ENCODE data around the gene VSNL1. TPM values are rescaled to one million over a fixed set of nuclear protein-coding genes. Genes with fewer than 3 reads are reported as not detected.
"Not testable (repeated sequence)": the region's sequence is repeated elsewhere in the genome, so short reads cannot be mapped to it uniquely, and the experiment has no call there.

The VSNL1 gene
- total and polyA plus RNA-seq, 2 donors: 1.1 to 1.7 TPM

GRCh38 chr2:17547737-17548136, 7.2 kb downstream of the VSNL1 start:
- no peak for DNase-seq (ENCODE audit: extremely low spot score)
- Histone ChIP-seq H3K4me1 (ENCODE audit: insufficient read depth) (no peaks in the 10 kb centered on the region), H3K36me3 (ENCODE audit: insufficient read depth) (no peaks in the 10 kb centered on the region), H3K27ac (ENCODE audit: low read depth) (no peak overlapping the region), H3K4me3 (ENCODE audit: low read depth, low read length) (no peak overlapping the region)
- 77% methylated on average over 5 of the region's 5 CpGs for WGBS

- no peak overlapping the region for H3K27ac ChIP-seq (ENCODE audit: low read depth)
- H3K36me3 ChIP-seq (ENCODE audit: insufficient read depth): no peaks in the 10 kb centered on the region
- DNase-seq (ENCODE audit: extremely low spot score): no peak
- 86% methylated on average over 2 of the region's 2 CpGs for WGBS
- no peaks in the 10 kb centered on the region for H3K4me1 ChIP-seq (ENCODE audit: insufficient read depth)
- no peak overlapping the region for H3K4me3 ChIP-seq (ENCODE audit: low read depth, low read length)
Observed at GRCh38 chr2:17550907-17551306, 10.4 kb downstream of the VSNL1 start.

DNA sequence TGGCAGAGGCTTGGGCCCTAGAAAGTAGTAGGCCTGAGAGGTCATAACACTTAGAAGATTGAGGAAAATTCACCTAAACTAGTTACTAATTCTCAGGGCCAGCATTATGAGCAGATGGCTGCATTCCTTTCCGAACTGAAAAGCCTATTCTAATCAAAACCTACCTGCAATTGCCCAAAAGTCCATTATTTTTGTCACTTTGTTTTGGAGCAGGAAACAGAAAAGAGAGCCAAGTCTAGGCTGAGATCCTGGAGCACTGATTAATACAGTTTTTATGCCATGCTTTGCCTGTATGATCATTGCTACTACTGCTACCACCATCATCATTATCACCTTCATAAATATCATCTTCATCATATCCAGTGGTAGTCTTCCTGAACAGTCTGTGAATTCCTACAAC, 14.7 kb downstream of the VSNL1 start:
- Histone ChIP-seq H3K27ac (ENCODE audit: low read depth) (no peak overlapping the region), H3K4me1 (ENCODE audit: insufficient read depth) (no peaks in the 10 kb centered on the region), H3K4me3 (ENCODE audit: low read depth, low read length) (no peak overlapping the region), H3K36me3 (ENCODE audit: insufficient read depth) (no peaks in the 10 kb centered on the region)
- WGBS: 86% methylated on average over 1 of the region's 1 CpG
- DNase-seq (ENCODE audit: extremely low spot score): no peak

GRCh38 chr2:17557596-17557995, 17.1 kb downstream of the VSNL1 start:
- H3K36me3 ChIP-seq (ENCODE audit: insufficient read depth): no peaks in the 10 kb centered on the region
- no peak overlapping the region for H3K27ac ChIP-seq (ENCODE audit: low read depth)
- 50% methylated on average over 5 of the region's 5 CpGs for WGBS
- H3K4me3 ChIP-seq (ENCODE audit: low read depth, low read length): no peak overlapping the region
- no peak for DNase-seq (ENCODE audit: extremely low spot score)
- H3K4me1 ChIP-seq (ENCODE audit: insufficient read depth): no peaks in the 10 kb centered on the region

GRCh38 chr2:17558053-17558452, 17.6 kb downstream of the VSNL1 start:
- no peak for DNase-seq (ENCODE audit: extremely low spot score)
- H3K36me3 ChIP-seq (ENCODE audit: insufficient read depth): no peaks in the 10 kb centered on the region
- H3K4me3 ChIP-seq (ENCODE audit: low read depth, low read length): no peak overlapping the region
- H3K4me1 ChIP-seq (ENCODE audit: insufficient read depth): no peaks in the 10 kb centered on the region
- no peak overlapping the region for H3K27ac ChIP-seq (ENCODE audit: low read depth)

DNA sequence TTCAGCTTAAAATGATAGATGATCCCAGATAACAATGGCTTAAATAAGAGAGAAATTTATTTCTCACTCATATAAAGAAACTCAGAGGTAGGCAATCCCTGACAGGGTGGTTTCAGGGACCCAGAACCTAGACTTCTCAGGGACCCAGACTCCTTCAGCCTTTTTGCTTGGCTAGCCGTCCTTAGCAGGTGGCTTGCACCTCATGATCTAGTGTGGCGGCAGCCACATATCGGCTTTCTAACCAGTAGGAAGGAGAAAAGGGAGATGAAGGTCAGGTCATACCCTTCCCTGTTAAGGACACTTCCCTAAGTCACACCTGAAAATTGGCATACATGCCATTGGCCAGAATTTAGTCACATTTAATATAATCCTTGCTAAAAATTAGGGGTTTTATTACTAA, 18.4 kb downstream of the VSNL1 start:
- WGBS: 81% methylated on average over 3 of the region's 3 CpGs
- no peak for DNase-seq (ENCODE audit: extremely low spot score)
- no peak overlapping the region for H3K4me3 ChIP-seq (ENCODE audit: low read depth, low read length)
- no peaks in the 10 kb centered on the region for H3K36me3 ChIP-seq (ENCODE audit: insufficient read depth)
- no peaks in the 10 kb centered on the region for H3K4me1 ChIP-seq (ENCODE audit: insufficient read depth)
- H3K27ac ChIP-seq (ENCODE audit: low read depth): no peak overlapping the region

DNA sequence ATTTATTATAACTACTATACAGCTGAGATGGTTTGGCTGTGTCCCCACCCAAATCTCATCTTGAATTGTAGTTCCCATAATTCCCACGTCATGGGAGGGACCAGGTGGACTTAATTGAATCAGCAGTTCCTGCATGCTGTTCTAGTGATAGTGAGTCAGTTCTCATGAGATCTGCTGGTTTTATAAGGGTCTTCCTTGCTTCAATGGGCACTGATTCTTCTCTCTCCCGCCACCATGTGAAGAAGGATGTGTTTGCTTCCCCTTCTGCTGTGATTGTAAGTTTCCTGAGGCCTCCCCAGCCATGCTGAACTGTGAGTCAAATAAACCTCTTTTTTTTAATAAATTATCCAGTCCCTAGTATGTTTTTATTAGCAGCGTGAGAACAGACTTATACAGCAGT, 25.2 kb downstream of the VSNL1 start:
- WGBS: 87% methylated on average over 3 of the region's 3 CpGs
- DNase-seq (ENCODE audit: extremely low spot score); H3K4me1 ChIP-seq (ENCODE audit: insufficient read depth); H3K27ac ChIP-seq (ENCODE audit: low read depth); H3K4me3 ChIP-seq (ENCODE audit: low read depth, low read length); H3K36me3 ChIP-seq (ENCODE audit: insufficient read depth): not testable (repeated sequence)

GRCh38 chr2:17571681-17572080, 31.2 kb downstream of the VSNL1 start:
- Histone ChIP-seq H3K4me3 (ENCODE audit: low read depth, low read length) (no peak overlapping the region), H3K27ac (ENCODE audit: low read depth) (no peak overlapping the region), H3K4me1 (ENCODE audit: insufficient read depth) (no peaks in the 10 kb centered on the region), H3K36me3 (ENCODE audit: insufficient read depth) (no peaks in the 10 kb centered on the region)
- no peak for DNase-seq (ENCODE audit: extremely low spot score)
- WGBS: 48% methylated on average over 1 of the region's 1 CpG

DNA sequence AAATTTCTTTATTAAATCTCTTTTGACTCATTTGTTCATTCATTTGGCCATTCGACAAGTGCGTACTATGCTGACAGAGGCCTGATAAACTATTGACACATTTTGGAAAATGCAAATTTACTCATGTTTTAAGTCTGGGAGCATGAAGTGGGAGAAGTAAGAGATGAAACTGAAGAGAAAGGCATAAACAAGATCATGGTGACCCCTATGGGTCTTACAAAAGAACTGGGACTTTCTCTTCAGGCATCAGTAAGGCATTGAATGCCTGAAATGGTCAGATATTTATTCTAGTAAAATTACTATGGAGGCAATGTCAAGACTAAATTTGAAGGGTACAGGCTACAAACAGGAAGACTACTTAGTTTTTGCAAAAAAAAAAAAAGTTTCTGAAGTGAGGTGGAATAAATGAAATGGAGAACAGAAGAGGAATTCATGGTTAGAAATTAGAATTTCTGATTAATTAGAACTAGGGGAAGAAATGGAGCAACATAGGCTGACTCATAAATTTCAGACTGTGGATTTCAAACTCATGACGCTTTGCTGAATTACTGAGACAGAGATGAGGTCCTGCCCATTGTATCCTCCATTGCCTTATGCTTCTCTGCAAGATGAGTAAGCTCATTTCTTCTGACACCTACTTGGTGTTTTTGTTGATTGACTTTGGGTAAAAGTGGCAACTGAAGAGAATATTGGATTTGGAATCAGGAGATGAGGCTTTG, 32.7 kb downstream of the VSNL1 start:
- no peak for DNase-seq (ENCODE audit: extremely low spot score)
- Histone ChIP-seq H3K36me3 (ENCODE audit: insufficient read depth) (no peaks in the 10 kb centered on the region), H3K27ac (ENCODE audit: low read depth) (no peak overlapping the region), H3K4me1 (ENCODE audit: insufficient read depth) (no peaks in the 10 kb centered on the region), H3K4me3 (ENCODE audit: low read depth, low read length) (no peak overlapping the region)
- 91% methylated on average over 3 of the region's 3 CpGs for WGBS

GRCh38 chr2:17573804-17574175, 33.3 kb downstream of the VSNL1 start:
- Histone ChIP-seq H3K4me1 (ENCODE audit: insufficient read depth) (no peaks in the 10 kb centered on the region), H3K36me3 (ENCODE audit: insufficient read depth) (no peaks in the 10 kb centered on the region), H3K27ac (ENCODE audit: low read depth) (no peak overlapping the region), H3K4me3 (ENCODE audit: low read depth, low read length) (no peak overlapping the region)
- WGBS: 59% methylated on average over 3 of the region's 3 CpGs
- no peak for DNase-seq (ENCODE audit: extremely low spot score)

DNA sequence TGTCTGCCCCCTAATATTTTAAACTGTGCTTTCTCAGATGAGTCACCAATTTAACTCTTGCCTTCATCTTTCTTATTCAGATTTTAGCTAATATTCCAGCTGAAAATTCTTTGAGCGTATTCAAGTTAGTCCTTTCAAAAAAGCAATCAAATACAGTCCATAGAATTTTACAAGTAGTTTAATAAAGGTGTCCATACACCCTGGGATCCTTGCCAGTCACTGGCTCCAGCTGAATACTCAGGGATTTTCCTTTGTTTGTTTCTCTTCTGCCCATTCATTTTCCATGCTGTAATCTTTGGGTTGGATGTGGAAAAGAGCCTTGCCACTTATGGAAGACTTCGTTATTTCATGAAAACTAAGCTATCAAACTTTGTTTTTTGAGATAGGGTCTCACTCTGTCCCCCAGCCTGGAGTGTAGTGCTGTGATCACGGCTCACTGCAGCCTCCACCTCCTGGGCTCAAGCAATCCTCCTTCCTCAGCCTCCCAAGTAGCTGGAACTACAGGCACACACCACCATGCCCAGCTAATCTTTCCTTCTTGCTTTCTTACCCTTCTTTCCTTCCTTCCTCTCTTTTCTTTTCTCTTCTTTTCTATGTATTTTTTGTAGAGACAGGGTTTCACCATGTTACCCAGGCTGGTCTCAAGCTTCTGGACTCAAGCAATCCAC, 34.0 kb downstream of the VSNL1 start:
- Histone ChIP-seq H3K4me3 (ENCODE audit: low read depth, low read length) (no peak overlapping the region), H3K4me1 (ENCODE audit: insufficient read depth) (no peaks in the 10 kb centered on the region), H3K27ac (ENCODE audit: low read depth) (no peak overlapping the region), H3K36me3 (ENCODE audit: insufficient read depth) (no peaks in the 10 kb centered on the region)
- no peak for DNase-seq (ENCODE audit: extremely low spot score)
- 79% methylated on average over 3 of the region's 3 CpGs for WGBS

GRCh38 chr2:17576802-17577201, 36.3 kb downstream of the VSNL1 start:
- 85% methylated on average over 1 of the region's 1 CpG for WGBS

DNA sequence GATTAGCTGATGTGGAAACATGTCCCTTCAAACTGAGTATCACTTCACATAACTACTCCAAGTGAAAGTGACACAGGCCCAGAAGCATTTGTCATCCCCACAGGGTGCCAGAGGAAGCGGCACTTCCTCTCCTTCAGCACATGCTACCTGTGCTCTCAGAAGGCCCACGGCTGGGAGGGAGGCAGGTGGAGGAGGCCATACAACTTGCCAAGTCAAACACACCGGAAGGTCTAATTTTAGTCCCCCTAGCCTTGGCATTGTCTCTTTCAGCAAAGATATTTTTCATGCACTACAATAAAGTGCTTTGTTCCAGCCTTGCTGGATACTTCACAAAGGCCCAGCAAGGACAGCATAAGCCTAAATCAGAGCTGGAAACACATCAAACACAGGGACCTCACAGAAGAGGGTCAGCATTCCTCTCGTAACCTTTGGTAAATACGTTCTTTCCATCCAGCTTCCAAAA, 38.0 kb downstream of the VSNL1 start:
- WGBS: 71% methylated on average over 5 of the region's 5 CpGs
- no peaks in the 10 kb centered on the region for H3K36me3 ChIP-seq (ENCODE audit: insufficient read depth)
- no peak overlapping the region for H3K27ac ChIP-seq (ENCODE audit: low read depth)
- DNase-seq (ENCODE audit: extremely low spot score): no peak
- no peaks in the 10 kb centered on the region for H3K4me1 ChIP-seq (ENCODE audit: insufficient read depth)
- no peak overlapping the region for H3K4me3 ChIP-seq (ENCODE audit: low read depth, low read length)

More at GRCh38 chr2:17576802-17577201, 36.3 kb downstream of the VSNL1 start:
- no peak overlapping the region for H3K4me3 ChIP-seq (ENCODE audit: low read depth, low read length)
- no peaks in the 10 kb centered on the region for H3K36me3 ChIP-seq (ENCODE audit: insufficient read depth)
- no peak overlapping the region for H3K27ac ChIP-seq (ENCODE audit: low read depth)
- DNase-seq (ENCODE audit: extremely low spot score): no peak
- H3K4me1 ChIP-seq (ENCODE audit: insufficient read depth): no peaks in the 10 kb centered on the region

DNA sequence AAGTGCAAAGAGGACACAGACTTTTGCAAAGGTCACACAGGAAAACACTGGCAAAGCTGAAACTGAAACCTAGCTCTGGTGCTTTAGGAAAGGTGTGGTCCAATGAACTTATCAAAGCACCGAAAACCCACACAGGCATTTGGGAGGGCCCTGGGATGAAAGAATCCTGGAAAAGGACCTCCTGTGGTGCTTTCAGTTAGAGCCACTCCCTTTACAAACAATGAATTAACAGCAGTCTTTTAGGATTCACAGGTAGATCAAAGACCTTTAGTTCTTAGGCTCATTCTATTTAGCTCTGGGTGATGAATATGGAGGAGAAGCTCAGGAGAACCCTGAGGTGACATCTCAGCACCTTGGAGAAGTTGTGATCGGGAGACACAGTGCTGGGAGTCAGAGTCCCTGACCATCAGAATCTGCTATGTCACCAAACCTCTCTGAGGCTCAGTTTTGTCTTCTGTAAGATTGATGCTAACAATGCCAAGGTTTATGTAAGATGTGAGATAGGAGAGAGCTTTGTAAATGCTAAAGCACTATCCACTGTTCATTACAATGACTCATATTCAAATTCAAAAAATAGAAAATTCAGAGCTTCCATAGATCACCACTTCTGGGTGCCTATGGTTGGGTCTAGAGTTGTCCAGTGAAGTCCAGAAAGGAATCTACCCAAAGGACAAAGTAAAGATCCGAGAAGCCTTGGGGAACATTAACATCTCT, 39.3 kb downstream of the VSNL1 start:
- no peaks in the 10 kb centered on the region for H3K36me3 ChIP-seq (ENCODE audit: insufficient read depth)
- H3K4me1 ChIP-seq (ENCODE audit: insufficient read depth): no peaks in the 10 kb centered on the region
- no peak for DNase-seq (ENCODE audit: extremely low spot score)
- H3K4me3 ChIP-seq (ENCODE audit: low read depth, low read length): no peak overlapping the region
- H3K27ac ChIP-seq (ENCODE audit: low read depth): no peak overlapping the region
- WGBS: 82% methylated on average over 3 of the region's 3 CpGs

All from urinary bladder (tissue), 4 donors.